Liver (tissue), 9 donors: ENCODE data around the gene P3H4. TPM values are rescaled to one million over a fixed set of nuclear protein-coding genes. Genes with fewer than 3 reads are reported as not detected.

Experiments used
- DNase-seq: peaks from one replicate; pipeline ENCODE4 v3.0.0-alpha.2; 2017; ENCODE audit warnings: low spot score
- H3K27ac ChIP-seq, 2 donors: one replicate each; pipeline ENCODE4 v1.7.0; 2013; ENCODE audit warnings: inconsistent platforms in 2 of 2, low read length in 2 of 2, control low read depth in 1 of 2, low read depth in 1 of 2, mild to moderate bottlenecking in 1 of 2
- H3K27me3 ChIP-seq, 4 donors: one replicate each; pipeline versions ENCODE4 v1.6.1 to v1.7.0; 2013; ENCODE audit warnings: low read length in 3 of 4, inconsistent platforms in 1 of 4, mild to moderate bottlenecking in 1 of 4, moderate library complexity in 1 of 4; ENCODE audit not compliant: control insufficient read depth in 4 of 4, insufficient read depth in 4 of 4
- H3K36me3 ChIP-seq, 4 donors: one replicate each; pipeline versions ENCODE4 v1.6.1 to v1.7.0; 2013; ENCODE audit warnings: low read length in 3 of 4, mild to moderate bottlenecking in 3 of 4, low read depth in 1 of 4, moderate library complexity in 1 of 4; ENCODE audit not compliant: control insufficient read depth in 4 of 4, insufficient read depth in 3 of 4
- H3K4me1 ChIP-seq, 4 donors: one replicate each; pipeline versions ENCODE4 v1.6.1 to v1.7.0; 2013; ENCODE audit warnings: low read length in 3 of 4, mild to moderate bottlenecking in 3 of 4, moderate library complexity in 1 of 4; ENCODE audit not compliant: control insufficient read depth in 4 of 4, insufficient read depth in 4 of 4
- H3K4me3 ChIP-seq, 3 donors: one replicate each; pipeline versions ENCODE4 v1.6.1 to v1.7.0; 2013; ENCODE audit warnings: low read length in 3 of 3, control low read depth in 1 of 3, low read depth in 1 of 3, mild to moderate bottlenecking in 1 of 3
- H3K9ac ChIP-seq, 2 donors: one replicate each; pipeline ENCODE4 v1.7.0; 2013; ENCODE audit warnings: low read length in 2 of 2, mild to moderate bottlenecking in 2 of 2, moderate library complexity in 2 of 2, control low read depth in 1 of 2, low read depth in 1 of 2
- H3K9me3 ChIP-seq, 4 donors: one replicate each; pipeline versions ENCODE4 v1.6.1 to v1.7.0; 2013; ENCODE audit warnings: low read length in 3 of 4; ENCODE audit not compliant: control insufficient read depth in 4 of 4
- EGR1 ChIP-seq, 2 donors: IDR thresholded peaks; 2 replicates each; pipeline ENCODE4 v1.6.1; 2016 to 2018; ENCODE audit warnings: antibody characterized with exemption in 2 of 2, low read depth in 2 of 2
- FOXA1 ChIP-seq: IDR thresholded peaks from 2 replicates; pipeline ENCODE4 v1.6.1; 2016; ENCODE audit warnings: antibody characterized with exemption
- FOXA2 ChIP-seq: IDR thresholded peaks from 2 replicates; pipeline ENCODE4 v1.6.1; 2016; ENCODE audit warnings: antibody characterized with exemption
- GABPA ChIP-seq, 2 donors: IDR thresholded peaks in 1 of 2; conservative IDR thresholded peaks in 1 of 2; 2 replicates each; pipeline ENCODE4 v1.6.1; 2016; ENCODE audit warnings: antibody characterized with exemption in 2 of 2, mild to moderate bottlenecking in 1 of 2, moderate library complexity in 1 of 2
- HNF4A ChIP-seq, 2 donors: conservative IDR thresholded peaks; 2 replicates each; pipeline ENCODE4 v1.6.1; 2016; ENCODE audit warnings: antibody characterized with exemption in 2 of 2, mild to moderate bottlenecking in 2 of 2
- HNF4G ChIP-seq: IDR thresholded peaks from 2 replicates; pipeline ENCODE4 v1.6.1; 2016; ENCODE audit warnings: antibody characterized with exemption
- JUND ChIP-seq, 2 donors: IDR thresholded peaks; 2 replicates each; pipeline ENCODE4 v1.6.1; 2016; ENCODE audit warnings: antibody characterized with exemption in 2 of 2
- NR2F2 ChIP-seq: IDR thresholded peaks from 2 replicates; pipeline ENCODE4 v1.6.1; 2016; ENCODE audit warnings: antibody characterized with exemption
- RAD21 ChIP-seq, 2 donors: IDR thresholded peaks; 2 replicates each; pipeline ENCODE4 v1.6.1; 2016; ENCODE audit warnings: antibody characterized with exemption in 2 of 2, mild to moderate bottlenecking in 2 of 2
- RXRA ChIP-seq, 2 donors: IDR thresholded peaks; 2 replicates each; pipeline ENCODE4 v1.6.1; 2017 to 2018; ENCODE audit warnings: antibody characterized with exemption in 2 of 2, mild to moderate bottlenecking in 1 of 2
- SP1 ChIP-seq: IDR thresholded peaks from 2 replicates; pipeline ENCODE4 v1.6.1; 2018; ENCODE audit warnings: antibody characterized with exemption, mild to moderate bottlenecking
- TAF1 ChIP-seq: conservative IDR thresholded peaks from 2 replicates; pipeline ENCODE4 v1.6.1; 2016; ENCODE audit warnings: antibody characterized with exemption, mild to moderate bottlenecking
- WGBS: extraction: QIAGEN DNeasy Blood & Tissue Kit; methylation state at CpG from one replicate; pipeline ENCODE4 v1.1.7; 2013; 5-methylcytosine and 5-hydroxymethylcytosine counted together
- polyA plus RNA-seq, 2 donors: library from polyadenylated mRNA; stranded (reverse) in 1 of 2; unstranded in 1 of 2; fragments of 200-250 nt in 1 of 2; fragments of >200 nt in 1 of 2; fragmentation: Nextera tagmentation in 1 of 2; extraction: Ambion mirVana in 1 of 2; gene quantifications; one replicate each; pipeline versions ENCODE4 v1.2.1 to v1.2.3, GENCODE V29; 2013 to 2015
- total RNA-seq, 2 donors: library from RNA; depleted of rRNA; stranded (reverse); fragments of >200 nt; gene quantifications; one replicate each; pipeline ENCODE4 v1.2.3, GENCODE V29; 2014
- TF ChIP-seq, protein P1 (sequence below): IDR thresholded peaks from 2 replicates; pipeline ENCODE4 v1.6.1; 2016; ENCODE audit warnings: antibody characterized with exemption, mild to moderate bottlenecking
- TF ChIP-seq, protein P2 (sequence below): IDR thresholded peaks from 2 replicates; pipeline ENCODE4 v1.6.1; 2016; ENCODE audit warnings: antibody characterized with exemption
- TF ChIP-seq, protein P3 (sequence below): IDR thresholded peaks from 2 replicates; pipeline ENCODE4 v1.6.1; 2016; ENCODE audit warnings: antibody characterized with exemption
- TF ChIP-seq, protein P4 (sequence below): IDR thresholded peaks from 2 replicates; pipeline ENCODE4 v1.6.1; 2016; ENCODE audit warnings: antibody characterized with exemption
- donor health status: healthy.
- donor health status: healthy.
- donor health status: healthy.
- donor health status: healthy.
- donor health status: healthy.

P3H4 gene
- total and polyA plus RNA-seq, 4 donors = 1.7 to 5.6 (median 2.3) TPM

DNA sequence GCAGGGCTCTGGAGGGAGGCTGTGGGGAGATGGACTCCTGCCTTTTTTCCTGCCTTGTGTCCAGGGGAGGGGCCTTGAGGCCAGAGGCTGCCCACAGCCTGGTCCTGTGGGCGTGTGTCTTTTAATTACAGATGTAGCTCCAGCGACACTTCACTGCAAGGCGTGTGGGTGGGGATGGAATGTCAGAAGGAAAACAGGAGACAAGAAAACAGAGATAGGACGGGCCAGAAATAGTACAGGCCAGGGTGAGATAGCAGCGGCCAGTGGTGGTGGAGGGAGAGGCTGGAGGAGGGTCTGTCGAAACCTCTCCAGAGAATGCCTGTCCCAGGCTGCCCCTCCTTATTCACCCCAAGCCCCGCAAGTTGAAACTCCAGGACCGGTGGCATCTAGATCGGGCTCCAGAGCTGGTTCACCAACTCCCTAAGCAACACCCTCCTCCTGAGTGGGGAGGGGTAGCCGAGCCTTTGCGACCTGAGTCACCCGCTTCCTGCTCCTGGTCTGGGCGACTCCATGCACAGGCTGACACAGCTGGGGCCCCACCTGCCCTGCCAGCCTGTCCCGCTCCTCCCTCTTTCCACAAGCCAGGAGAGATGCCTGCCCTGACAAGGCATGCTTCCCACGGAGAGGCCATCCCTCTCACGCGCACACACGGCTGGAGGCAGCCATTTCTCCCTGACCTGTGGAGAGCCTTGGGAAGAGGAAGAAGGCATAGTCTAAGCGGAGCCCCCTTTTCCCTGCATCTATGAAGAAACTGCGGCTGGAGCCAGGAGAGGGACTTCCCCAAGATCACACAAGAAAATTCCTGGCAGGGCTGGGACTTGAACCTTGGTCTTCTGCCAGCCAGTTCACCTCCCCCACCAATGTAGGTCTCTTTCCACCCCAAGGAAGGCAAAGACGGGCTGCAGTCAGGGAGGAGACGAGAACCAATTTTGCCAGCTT lies 18.6 kb downstream of the P3H4 start:
- H3K9ac ChIP-seq = no peak overlapping the region
- H3K9me3 ChIP-seq = no peaks in the 10 kb centered on the region
- no peaks in the 10 kb centered on the region for H3K36me3 ChIP-seq
- H3K27me3 ChIP-seq = no peaks in the 10 kb centered on the region
- no peak for DNase-seq
- peaks cover 0 to 7% (median 0%) of the 10 kb centered on the region in 4 donors for H3K4me1 ChIP-seq
- TF ChIP-seq, protein P1, sequence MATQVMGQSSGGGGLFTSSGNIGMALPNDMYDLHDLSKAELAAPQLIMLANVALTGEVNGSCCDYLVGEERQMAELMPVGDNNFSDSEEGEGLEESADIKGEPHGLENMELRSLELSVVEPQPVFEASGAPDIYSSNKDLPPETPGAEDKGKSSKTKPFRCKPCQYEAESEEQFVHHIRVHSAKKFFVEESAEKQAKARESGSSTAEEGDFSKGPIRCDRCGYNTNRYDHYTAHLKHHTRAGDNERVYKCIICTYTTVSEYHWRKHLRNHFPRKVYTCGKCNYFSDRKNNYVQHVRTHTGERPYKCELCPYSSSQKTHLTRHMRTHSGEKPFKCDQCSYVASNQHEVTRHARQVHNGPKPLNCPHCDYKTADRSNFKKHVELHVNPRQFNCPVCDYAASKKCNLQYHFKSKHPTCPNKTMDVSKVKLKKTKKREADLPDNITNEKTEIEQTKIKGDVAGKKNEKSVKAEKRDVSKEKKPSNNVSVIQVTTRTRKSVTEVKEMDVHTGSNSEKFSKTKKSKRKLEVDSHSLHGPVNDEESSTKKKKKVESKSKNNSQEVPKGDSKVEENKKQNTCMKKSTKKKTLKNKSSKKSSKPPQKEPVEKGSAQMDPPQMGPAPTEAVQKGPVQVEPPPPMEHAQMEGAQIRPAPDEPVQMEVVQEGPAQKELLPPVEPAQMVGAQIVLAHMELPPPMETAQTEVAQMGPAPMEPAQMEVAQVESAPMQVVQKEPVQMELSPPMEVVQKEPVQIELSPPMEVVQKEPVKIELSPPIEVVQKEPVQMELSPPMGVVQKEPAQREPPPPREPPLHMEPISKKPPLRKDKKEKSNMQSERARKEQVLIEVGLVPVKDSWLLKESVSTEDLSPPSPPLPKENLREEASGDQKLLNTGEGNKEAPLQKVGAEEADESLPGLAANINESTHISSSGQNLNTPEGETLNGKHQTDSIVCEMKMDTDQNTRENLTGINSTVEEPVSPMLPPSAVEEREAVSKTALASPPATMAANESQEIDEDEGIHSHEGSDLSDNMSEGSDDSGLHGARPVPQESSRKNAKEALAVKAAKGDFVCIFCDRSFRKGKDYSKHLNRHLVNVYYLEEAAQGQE = no peak
- TF ChIP-seq RAD21 (IDR thresholded peaks at IDR 0.05) (no peak), EGR1 (IDR thresholded peaks at IDR 0.05; ENCODE audit: low read depth in 2 of 2) (no peak), NR2F2 (no peak), SP1 (no peak), HNF4G (no peak), GABPA (IDR thresholded peaks at IDR 0.05 in 1 of 2, conservative IDR thresholded peaks at IDR 0.05 in 1 of 2) (no peak), HNF4A (conservative IDR thresholded peaks at IDR 0.05) (no peak), FOXA1 (no peak), FOXA2 (no peak), RXRA (IDR thresholded peaks at IDR 0.05) (no peak), TAF1 (no peak)
- TF ChIP-seq, protein P2, sequence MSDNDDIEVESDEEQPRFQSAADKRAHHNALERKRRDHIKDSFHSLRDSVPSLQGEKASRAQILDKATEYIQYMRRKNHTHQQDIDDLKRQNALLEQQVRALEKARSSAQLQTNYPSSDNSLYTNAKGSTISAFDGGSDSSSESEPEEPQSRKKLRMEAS = no peak
- TF ChIP-seq, protein P3, sequence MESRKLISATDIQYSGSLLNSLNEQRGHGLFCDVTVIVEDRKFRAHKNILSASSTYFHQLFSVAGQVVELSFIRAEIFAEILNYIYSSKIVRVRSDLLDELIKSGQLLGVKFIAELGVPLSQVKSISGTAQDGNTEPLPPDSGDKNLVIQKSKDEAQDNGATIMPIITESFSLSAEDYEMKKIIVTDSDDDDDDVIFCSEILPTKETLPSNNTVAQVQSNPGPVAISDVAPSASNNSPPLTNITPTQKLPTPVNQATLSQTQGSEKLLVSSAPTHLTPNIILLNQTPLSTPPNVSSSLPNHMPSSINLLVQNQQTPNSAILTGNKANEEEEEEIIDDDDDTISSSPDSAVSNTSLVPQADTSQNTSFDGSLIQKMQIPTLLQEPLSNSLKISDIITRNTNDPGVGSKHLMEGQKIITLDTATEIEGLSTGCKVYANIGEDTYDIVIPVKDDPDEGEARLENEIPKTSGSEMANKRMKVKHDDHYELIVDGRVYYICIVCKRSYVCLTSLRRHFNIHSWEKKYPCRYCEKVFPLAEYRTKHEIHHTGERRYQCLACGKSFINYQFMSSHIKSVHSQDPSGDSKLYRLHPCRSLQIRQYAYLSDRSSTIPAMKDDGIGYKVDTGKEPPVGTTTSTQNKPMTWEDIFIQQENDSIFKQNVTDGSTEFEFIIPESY = no peak
- peak overlapping the region in 1 of 2 donors; percentile 3 for H3K27ac ChIP-seq
- H3K4me3 ChIP-seq = no peak overlapping the region
- 58% methylated on average over 22 of the region's 22 CpGs for whole genome bisulfite sequencing

DNA sequence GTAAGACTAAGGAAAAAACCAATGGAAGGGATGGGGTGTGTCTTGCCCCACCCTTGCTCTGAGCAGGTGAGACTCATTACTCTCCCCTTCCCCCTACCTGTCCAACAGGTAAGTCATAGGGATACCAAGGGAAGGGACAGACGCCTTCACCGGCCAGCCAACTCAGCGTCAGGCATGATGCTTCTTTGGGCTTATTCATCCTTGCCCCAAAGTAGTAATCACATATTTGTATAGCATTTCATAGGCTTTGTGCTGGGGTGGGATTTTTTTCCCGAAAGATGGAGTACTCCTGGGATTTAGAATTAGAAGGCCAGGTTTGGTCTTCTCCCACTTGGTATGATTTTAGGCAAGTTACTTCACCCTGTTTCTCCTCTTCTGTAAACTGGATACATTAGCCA lies 24.7 kb downstream of the P3H4 start:
- Histone ChIP-seq H3K4me1 (peaks cover 8 to 27% (median 21%) of the 10 kb centered on the region in 4 donors), H3K27ac (no peak overlapping the region), H3K9ac (no peak overlapping the region), H3K9me3 (no peaks in the 10 kb centered on the region), H3K36me3 (no peaks in the 10 kb centered on the region), H3K4me3 (no peak overlapping the region), H3K27me3 (no peaks in the 10 kb centered on the region)
- DNase-seq = no peak
- TF ChIP-seq JUND (IDR thresholded peaks at IDR 0.05) (no peak), SP1 (peak; percentile 1), NR2F2 (peak; percentile 5), TAF1 (no peak), RXRA (IDR thresholded peaks at IDR 0.05) (no peak), HNF4A (conservative IDR thresholded peaks at IDR 0.05) (no peak)
- TF ChIP-seq, protein P4, sequence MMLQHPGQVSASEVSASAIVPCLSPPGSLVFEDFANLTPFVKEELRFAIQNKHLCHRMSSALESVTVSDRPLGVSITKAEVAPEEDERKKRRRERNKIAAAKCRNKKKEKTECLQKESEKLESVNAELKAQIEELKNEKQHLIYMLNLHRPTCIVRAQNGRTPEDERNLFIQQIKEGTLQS = peak; percentile 12
- TF ChIP-seq, protein P3 = peak; percentile 7
- 40% methylated on average over 4 of the region's 4 CpGs for WGBS
